ENCODE measurements around the gene ZFP1. TPM values are rescaled to one million over a fixed set of nuclear protein-coding genes. Genes with fewer than 3 reads are reported as not detected.

The ZFP1 gene
- polyA plus RNA-seq, 1 of the 3 experiments (the other 2 are of a cell fraction), result 3.0 TPM

DNA sequence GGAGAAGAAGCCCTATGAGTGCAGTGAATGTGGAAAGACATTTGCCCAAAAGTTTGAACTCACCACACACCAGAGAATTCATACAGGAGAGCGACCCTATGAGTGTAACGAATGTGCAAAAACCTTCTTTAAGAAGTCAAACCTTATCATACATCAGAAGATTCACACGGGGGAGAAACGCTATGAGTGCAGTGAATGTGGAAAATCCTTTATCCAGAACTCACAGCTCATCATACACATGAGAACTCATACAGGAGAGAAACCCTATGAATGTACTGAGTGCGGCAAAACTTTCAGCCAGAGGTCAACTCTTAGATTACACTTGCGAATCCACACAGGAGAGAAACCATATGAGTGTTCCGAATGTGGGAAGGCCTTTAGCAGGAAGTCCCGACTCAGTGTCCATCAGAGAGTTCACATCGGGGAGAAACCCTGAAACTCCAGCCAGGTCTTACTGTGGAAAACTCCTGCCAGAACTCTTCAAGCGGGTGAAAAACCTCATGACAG is 21.6 kb downstream of the ZFP1 start:
- H4K20me1 ChIP-seq (ENCODE audit: insufficient read depth), result no peaks in the 10 kb centered on the region
- no peak for DNase-seq
- no peak overlapping the region for H3K4me2 ChIP-seq
- H3K79me2 ChIP-seq (ENCODE audit: insufficient read depth), result no peaks in the 10 kb centered on the region
- no peak for TF ChIP-seq NFIC (IDR thresholded peaks at IDR 0.05; ENCODE audit: borderline replicate concordance)
- TF ChIP-seq MEF2A (IDR thresholded peaks at IDR 0.05; ENCODE audit: borderline replicate concordance, low read depth), result no peak
- TF ChIP-seq, protein P1, sequence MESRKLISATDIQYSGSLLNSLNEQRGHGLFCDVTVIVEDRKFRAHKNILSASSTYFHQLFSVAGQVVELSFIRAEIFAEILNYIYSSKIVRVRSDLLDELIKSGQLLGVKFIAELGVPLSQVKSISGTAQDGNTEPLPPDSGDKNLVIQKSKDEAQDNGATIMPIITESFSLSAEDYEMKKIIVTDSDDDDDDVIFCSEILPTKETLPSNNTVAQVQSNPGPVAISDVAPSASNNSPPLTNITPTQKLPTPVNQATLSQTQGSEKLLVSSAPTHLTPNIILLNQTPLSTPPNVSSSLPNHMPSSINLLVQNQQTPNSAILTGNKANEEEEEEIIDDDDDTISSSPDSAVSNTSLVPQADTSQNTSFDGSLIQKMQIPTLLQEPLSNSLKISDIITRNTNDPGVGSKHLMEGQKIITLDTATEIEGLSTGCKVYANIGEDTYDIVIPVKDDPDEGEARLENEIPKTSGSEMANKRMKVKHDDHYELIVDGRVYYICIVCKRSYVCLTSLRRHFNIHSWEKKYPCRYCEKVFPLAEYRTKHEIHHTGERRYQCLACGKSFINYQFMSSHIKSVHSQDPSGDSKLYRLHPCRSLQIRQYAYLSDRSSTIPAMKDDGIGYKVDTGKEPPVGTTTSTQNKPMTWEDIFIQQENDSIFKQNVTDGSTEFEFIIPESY (IDR thresholded peaks at IDR 0.05; ENCODE audit: borderline replicate concordance, low read depth), result no peak
- TF ChIP-seq, protein P2, sequence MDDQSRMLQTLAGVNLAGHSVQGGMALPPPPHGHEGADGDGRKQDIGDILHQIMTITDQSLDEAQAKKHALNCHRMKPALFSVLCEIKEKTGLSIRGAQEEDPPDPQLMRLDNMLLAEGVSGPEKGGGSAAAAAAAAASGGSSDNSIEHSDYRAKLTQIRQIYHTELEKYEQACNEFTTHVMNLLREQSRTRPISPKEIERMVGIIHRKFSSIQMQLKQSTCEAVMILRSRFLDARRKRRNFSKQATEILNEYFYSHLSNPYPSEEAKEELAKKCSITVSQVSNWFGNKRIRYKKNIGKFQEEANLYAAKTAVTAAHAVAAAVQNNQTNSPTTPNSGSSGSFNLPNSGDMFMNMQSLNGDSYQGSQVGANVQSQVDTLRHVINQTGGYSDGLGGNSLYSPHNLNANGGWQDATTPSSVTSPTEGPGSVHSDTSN (IDR thresholded peaks at IDR 0.05), result no peak
- no peak for TF ChIP-seq MXI1 (IDR thresholded peaks at IDR 0.05; ENCODE audit: low read depth, low read length)
- H3K4me3 ChIP-seq (ENCODE audit: low read depth in 2 of 2, low read length in 1 of 2), result peak overlapping the region in 1 of 2 experiments; percentile 12; a peak in 1 of 4 replicates
- H3K4me1 ChIP-seq (ENCODE audit: control insufficient read depth in 1 of 2, insufficient read depth in 2 of 2, low read depth in 1 of 2, low read length in 1 of 2), result no peaks in the 10 kb centered on the region
- H3K9ac ChIP-seq, result no peak overlapping the region
- ChIA-PET POLR2A (no interaction called here), CTCF (interaction anchor here (1.7 kb wide), 1 partner anchor 29 kb away, joined by 6 read pairs; no protein-coding TSS in a partner anchor)
- no peaks in the 10 kb centered on the region for H3K9me2 ChIP-seq
- H3K27ac ChIP-seq (ENCODE audit: low read depth in 2 of 2, low read length in 1 of 2), result no peak overlapping the region
- peaks cover 43 to 72% of the 10 kb centered on the region in 2 experiments for H3K36me3 ChIP-seq (replicated peaks in 1 of 2; ENCODE audit: control insufficient read depth in 1 of 2, insufficient read depth in 2 of 2, low read length in 1 of 2)
- H3F3A ChIP-seq (replicated peaks; ENCODE audit: insufficient read depth), result peaks cover 9% of the 10 kb centered on the region
- no peak overlapping the region for H2AFZ ChIP-seq (ENCODE audit: low read depth)
- 99% methylated on average over 10 of the region's 10 CpGs for WGBS (ENCODE audit: low lambda C conversion rate)
- H3K9me3 ChIP-seq, result peaks cover 32% of the 10 kb centered on the region
- no peaks in the 10 kb centered on the region for H3K27me3 ChIP-seq (ENCODE audit: insufficient read depth)

DNA sequence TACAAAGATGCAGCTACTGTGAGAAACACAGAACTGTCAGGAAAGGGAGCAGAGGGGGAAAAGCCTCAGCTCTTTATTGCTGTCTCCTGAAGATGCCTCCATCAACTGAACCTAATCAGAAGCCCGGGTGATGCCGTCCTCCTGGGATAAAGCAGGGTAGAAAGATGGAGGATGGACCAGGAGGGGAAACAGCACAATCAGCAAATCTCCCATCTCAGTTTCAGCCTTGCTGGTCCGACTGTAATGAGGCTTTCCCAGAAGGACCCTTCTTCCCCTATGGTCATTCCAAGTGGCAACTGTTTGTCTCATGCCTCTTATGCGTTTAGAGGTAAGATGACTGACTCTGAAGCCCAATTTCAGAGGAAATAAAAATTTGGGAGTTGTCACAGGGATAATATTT is 24.3 kb downstream of the ZFP1 start:
- WGBS (ENCODE audit: low lambda C conversion rate), result 96% methylated on average over 4 of the region's 4 CpGs
- Histone ChIP-seq H3K4me3 (ENCODE audit: low read depth in 2 of 2, low read length in 1 of 2) (no peak overlapping the region), H3K4me2 (no peak overlapping the region), H3K9ac (no peak overlapping the region), H4K20me1 (ENCODE audit: insufficient read depth) (no peaks in the 10 kb centered on the region), H3K27ac (ENCODE audit: low read depth in 2 of 2, low read length in 1 of 2) (no peak overlapping the region), H3K9me2 (no peaks in the 10 kb centered on the region), H3K9me3 (peaks cover 32% of the 10 kb centered on the region), H2AFZ (ENCODE audit: low read depth) (no peak overlapping the region), H3K79me2 (ENCODE audit: insufficient read depth) (no peaks in the 10 kb centered on the region), H3K27me3 (ENCODE audit: insufficient read depth) (no peaks in the 10 kb centered on the region), H3F3A (replicated peaks; ENCODE audit: insufficient read depth) (peaks cover 9% of the 10 kb centered on the region), H3K36me3 (replicated peaks in 1 of 2; ENCODE audit: control insufficient read depth in 1 of 2, insufficient read depth in 2 of 2, low read length in 1 of 2) (peaks cover 34 to 49% of the 10 kb centered on the region in 2 experiments), H3K4me1 (ENCODE audit: control insufficient read depth in 1 of 2, insufficient read depth in 2 of 2, low read depth in 1 of 2, low read length in 1 of 2) (no peaks in the 10 kb centered on the region)
- TF ChIP-seq, protein P3, sequence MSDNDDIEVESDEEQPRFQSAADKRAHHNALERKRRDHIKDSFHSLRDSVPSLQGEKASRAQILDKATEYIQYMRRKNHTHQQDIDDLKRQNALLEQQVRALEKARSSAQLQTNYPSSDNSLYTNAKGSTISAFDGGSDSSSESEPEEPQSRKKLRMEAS (IDR thresholded peaks at IDR 0.05; ENCODE audit: low read depth), result no peak
- TF ChIP-seq GATA2 (CRISPR knock-in tag; IDR thresholded peaks at IDR 0.05) (no peak), EZH2phosphoT487 (IDR thresholded peaks at IDR 0.05; ENCODE audit: borderline replicate concordance, low read depth) (no peak), RCOR1 (IDR thresholded peaks at IDR 0.05; ENCODE audit: low read length) (no peak), NRF1 (IDR thresholded peaks at IDR 0.05; ENCODE audit: low read depth, low read length) (no peak), RXRA (IDR thresholded peaks at IDR 0.05; ENCODE audit: borderline replicate concordance, low read depth) (no peak)
- TF ChIP-seq, protein P4, sequence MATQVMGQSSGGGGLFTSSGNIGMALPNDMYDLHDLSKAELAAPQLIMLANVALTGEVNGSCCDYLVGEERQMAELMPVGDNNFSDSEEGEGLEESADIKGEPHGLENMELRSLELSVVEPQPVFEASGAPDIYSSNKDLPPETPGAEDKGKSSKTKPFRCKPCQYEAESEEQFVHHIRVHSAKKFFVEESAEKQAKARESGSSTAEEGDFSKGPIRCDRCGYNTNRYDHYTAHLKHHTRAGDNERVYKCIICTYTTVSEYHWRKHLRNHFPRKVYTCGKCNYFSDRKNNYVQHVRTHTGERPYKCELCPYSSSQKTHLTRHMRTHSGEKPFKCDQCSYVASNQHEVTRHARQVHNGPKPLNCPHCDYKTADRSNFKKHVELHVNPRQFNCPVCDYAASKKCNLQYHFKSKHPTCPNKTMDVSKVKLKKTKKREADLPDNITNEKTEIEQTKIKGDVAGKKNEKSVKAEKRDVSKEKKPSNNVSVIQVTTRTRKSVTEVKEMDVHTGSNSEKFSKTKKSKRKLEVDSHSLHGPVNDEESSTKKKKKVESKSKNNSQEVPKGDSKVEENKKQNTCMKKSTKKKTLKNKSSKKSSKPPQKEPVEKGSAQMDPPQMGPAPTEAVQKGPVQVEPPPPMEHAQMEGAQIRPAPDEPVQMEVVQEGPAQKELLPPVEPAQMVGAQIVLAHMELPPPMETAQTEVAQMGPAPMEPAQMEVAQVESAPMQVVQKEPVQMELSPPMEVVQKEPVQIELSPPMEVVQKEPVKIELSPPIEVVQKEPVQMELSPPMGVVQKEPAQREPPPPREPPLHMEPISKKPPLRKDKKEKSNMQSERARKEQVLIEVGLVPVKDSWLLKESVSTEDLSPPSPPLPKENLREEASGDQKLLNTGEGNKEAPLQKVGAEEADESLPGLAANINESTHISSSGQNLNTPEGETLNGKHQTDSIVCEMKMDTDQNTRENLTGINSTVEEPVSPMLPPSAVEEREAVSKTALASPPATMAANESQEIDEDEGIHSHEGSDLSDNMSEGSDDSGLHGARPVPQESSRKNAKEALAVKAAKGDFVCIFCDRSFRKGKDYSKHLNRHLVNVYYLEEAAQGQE (IDR thresholded peaks at IDR 0.05; ENCODE audit: low read depth, low read length), result no peak
- CTCF ChIA-PET, result interaction anchor here (1.0 kb wide), 1 partner anchor 13 kb away, joined by 3 read pairs; no protein-coding TSS in a partner anchor
- POLR2A ChIA-PET, result no interaction called here
- no peak for DNase-seq

All from SK-N-SH (cell line).